Muscle of back (tissue), 11 donors: ENCODE results near the gene EPHA10. TPM values are rescaled to one million over a fixed set of nuclear protein-coding genes. Genes with fewer than 3 reads are reported as not detected.
"Not testable (repeated sequence)": the region's sequence is repeated elsewhere in the genome, so short reads cannot be mapped to it uniquely, and the experiment has no call there.

Experiments
- DNase-seq, 3 donors: peaks; one replicate each; pipeline versions ENCODE4 v3.0.0 to v3.0.0-alpha.2; 2013
- polyA plus RNA-seq, 10 donors: library from polyadenylated mRNA; unstranded; fragments of 120-200 nt; gene quantifications; one replicate each; pipeline ENCODE4 v1.2.1, GENCODE V29; 2013; ENCODE audit not compliant: insufficient read length in 10 of 10

EPHA10 gene
- polyA plus RNA-seq, 10 donors, result 0.04 to 0.26 (median 0.18) TPM; not detected in 5

DNA sequence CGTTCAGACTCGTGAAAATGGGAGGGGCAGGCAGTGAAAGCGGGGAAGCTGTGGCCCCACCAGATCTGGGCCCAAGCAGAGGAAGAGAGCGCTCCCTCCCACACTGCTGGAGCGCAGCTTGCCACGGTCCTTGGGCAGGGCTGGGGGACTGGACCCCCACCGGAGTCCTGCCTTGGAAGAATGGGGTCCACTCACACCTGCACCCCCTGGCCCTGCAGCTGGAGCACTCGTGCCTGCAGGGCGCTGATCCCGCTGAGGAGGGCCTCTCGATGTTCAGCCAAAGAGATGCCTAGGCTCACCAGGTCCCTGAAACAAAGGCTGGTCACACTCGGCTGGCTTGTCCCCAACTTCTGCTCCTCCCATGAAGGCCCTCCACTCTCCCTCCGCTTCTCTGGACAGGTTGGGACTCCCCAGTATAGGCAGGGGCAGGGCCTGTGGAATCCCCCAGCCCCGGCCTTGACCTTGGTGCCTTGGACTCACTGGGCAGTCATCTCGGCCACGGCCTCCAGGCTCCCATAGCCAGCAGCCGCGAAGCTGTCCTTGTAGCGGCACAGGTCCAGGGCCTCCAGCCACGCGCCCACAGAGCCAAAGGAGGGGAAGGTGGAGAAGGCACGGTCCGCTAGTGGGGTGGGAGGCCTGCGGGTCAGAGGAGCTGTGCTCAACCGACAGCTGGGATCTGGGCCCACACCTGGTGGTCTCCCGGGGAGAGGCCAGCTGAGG lies 46.6 kb downstream of the EPHA10 start:
- DNase-seq, result no peak

DNA sequence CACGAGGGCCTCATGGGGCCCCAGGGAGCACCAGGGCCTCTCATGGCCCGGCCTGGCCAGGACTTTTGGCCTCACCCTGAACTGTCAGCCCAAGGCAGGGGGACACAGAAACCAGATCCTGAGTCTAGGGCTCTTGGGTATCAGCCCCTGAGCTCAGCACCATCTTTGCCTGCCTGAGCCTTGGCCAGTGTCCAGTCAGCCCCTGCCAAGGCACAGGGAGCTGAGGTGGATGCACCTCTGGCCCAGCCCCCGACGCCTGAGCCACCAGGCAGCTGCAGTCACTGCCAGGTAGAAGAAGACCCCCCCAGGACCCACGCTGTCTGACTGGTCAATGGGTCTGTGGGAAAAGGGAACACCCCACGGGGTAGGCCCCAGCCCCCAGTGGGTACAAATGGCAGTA lies 47.3 kb downstream of the EPHA10 start:
- no peak for DNase-seq

DNA sequence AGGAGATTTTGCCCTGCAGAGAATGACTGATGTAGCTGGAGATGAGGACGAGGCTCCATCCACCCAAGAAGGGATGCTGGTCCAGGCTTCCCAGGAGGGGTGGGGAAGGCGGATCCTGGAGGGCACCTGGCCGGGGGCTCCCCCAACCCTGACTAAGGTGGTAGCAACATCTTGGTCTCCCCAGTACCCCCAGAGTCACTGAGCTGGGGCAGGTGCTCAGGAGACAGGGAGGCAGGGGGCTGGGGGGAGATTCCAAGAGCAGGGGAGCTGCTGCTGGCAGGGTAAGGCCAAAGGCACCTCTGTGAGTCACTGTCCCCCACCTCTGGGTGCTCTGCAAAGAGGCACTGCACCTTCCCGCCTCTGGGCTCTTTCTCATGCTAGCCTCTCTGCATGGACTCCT lies 48.6 kb downstream of the EPHA10 start:
- no peak for DNase-seq

DNA sequence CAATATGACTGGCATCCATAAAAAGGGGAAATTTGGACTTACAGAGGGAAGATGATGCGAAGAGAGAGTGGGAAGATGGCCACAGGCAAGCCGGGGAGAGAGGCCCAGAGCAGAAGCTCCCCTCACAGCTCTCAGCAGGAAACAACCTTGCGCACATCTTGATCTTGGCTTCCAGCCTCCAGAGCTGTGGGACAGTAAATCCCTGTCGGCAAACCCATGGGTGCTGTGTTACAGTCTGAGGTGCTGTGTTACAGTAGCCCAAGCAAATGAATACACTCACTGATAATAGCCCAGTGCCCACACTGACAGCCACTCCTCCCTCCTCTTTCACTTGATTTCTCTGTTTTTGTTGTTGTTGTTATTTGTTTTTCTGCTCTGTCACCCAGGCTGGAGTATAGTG lies 50.2 kb downstream of the EPHA10 start:
- DNase-seq, result no peak

DNA sequence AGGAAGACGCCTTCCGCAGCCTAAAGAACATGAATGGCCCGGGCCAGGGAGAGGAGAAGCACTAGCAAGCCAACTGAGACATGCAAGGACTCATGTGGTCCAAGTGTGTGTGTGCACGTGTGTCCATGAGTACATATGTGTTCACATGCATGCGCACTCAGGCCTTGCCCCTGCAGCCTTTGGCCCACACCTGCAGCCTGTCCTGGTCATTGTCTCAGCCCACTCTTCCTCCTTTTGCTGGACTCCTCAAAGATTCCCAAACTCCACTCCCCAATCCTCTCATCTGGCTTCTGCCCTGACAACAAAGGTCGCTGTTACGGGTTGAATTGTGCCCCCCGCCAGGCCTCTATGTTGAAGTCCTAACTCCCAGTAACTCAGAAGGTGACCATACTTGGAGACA lies 50.7 kb downstream of the EPHA10 start:
- no peak for DNase-seq

DNA sequence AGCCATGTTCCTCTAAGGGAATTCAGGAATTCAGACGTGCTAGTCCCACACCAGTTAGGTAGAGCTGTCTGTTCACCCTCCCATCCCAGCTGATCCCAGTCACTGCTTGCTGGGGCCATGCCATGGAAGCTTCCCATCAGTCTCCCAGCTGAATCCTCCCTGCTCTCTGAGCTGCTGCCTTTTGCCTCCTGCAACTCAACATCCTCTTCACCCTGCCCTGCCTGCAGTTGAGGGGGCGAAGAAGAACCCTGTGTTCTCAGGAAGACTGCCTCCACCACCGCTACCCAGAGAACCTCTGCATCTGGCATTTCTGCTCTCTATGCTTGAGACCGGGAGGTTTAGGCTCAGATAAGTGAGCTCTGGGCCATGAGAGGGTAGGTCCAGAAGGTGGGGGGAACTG lies 56.4 kb downstream of the EPHA10 start:
- DNase-seq, result no peak

DNA sequence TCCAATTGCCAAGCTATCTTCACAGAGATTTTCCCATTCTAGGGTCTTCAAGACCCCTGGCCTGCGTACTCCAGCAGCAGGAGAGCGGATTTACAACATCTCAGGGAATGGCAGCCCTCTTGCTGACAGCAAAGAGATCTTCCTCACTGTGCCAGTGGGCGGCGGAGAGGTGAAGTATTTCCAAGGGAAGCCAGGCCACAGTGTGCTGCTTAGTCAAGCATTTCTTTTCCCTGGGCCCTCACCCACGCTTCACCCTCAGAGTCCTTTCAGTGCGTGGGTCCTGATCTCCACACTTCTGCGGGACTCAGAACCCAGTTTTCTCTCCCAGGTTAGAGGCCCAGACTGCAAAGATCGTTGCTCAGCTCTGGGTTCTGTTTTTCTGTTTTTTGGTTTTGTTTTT lies 59.5 kb downstream of the EPHA10 start:
- DNase-seq, result no peak

DNA sequence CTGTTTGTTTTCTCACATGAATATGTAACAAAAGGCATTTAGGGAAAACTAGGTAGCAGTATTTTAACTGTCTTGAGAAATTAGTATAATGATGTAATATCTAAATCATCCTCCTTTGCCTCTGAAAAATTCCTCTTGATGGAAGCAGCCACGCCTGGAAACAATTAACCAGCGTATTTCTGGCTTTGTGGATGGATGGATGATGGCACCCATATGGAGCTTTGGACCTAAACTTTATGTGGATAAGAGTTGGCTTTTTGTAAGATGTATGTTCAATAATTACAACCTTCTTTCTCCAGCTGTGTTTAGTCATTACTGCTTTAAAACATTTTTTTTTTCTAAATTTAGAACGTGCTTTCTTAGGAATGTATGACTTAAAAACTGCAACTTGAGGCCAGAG lies 60.0 kb downstream of the EPHA10 start:
- DNase-seq, result peak in 1 of 3 donors; percentile 31

DNA sequence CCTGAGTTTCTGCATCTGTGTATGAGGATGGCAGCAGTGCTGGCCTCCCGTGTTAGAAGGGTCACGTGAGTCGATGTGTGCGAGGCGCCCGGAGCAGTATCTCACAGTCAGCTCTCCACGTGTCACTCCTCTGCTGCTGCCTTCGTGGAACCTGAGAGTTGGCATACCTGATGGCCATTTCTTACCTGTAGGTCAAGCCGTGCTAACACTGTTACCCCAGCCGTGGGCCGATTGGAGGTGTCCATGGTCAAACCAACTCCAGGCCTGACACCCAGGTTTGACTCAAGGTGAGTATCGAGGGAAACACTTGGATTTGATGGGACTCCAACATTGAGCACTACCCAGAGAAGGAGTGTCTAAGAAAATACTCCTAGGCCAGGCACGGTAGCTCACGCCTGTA lies 61.9 kb downstream of the EPHA10 start:
- DNase-seq, result no peak

DNA sequence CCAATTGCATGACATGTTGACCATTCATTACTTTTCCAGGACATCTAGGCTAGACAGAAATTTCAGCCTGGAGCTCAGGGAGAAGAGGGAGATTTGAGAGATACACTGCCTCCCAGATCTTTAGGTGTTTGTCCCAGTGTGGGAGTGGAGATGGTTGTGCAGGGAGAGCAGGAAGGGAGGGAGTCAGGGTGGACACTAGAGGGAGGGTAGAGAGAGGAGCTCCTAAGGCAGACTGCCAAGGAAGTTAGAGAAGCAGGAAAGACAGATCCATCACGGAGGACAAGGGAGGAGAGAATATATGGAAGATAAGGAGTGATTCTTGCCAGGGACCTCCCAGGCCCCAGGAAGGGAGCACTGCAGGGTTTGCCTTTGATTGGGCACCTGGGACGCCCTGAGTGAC lies 63.9 kb downstream of the EPHA10 start:
- DNase-seq, result no peak

DNA sequence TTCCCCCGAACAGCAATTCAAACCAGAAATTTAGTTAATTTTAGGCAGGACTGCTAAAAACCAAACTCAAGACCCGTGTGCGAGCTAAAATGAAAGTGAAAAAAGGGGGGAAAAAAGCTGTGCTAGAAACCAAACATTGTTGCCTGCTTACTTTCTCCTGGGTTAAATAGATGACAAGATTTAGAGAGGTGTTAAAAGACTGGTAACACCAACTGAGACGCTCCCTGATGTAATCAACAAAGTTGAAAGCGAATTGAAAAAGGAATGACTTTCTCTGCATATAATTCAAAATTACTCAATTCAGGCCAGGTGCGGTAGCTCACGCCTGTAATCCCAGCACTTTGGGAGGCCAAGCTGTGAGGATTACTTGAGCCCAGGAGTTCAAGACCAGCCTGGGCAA lies 65.8 kb downstream of the EPHA10 start:
- DNase-seq, result no peak

DNA sequence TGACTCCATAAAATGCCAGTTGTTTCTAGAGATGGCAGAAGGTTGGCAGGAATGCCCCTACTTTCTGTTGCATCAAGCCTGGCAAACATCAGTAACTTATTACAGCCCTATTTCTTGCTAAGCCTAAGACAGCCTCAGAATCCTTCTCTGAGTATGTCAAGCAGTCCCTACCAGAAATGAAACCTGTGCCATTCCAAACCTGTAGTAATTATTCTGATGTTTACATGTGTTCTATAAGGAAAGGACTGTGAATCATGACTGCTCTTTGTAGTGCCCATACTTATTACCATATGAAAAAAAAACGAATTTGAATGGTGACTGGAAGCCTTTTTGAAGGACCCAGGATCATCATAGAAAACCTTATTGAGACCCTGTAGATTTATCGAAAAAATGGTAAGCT lies 67.2 kb downstream of the EPHA10 start:
- DNase-seq, result no peak

DNA sequence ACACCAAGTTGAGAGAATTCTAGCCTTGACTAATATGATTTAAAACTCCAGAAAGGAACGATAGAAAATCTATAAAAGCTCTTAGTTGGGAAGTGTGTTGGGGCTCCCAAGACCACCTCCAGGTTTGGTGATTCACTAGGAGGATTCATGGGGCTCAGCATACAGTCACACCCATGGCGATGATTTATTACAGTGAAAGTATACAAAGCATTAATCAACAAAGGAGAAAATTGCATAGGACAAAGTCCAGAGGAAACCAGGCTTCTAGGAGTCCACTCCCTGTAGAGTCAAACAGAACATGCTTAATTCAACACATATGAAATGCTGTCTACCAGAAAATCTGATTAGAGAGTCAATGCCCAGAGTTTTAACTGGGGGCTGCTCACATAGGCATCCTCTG lies 67.8 kb downstream of the EPHA10 start:
- DNase-seq, result no peak

DNA sequence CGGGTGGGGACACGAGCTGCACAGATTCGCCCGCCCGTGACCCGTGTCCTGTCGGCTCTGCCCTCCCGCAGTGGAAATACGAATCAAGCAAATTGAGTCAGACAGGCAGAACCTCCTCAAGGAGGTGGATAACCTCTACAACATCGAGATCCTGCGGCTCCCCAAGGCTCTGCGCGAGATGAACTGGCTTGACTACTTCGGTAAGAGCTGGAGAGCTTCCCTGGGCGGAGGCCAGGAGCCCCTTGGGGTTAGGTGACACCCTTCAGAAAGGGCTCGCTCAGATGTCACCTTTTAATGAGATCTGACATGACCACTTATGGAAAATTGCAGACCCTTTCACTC lies 72.1 kb downstream of the EPHA10 start:
- no peak for DNase-seq

DNA sequence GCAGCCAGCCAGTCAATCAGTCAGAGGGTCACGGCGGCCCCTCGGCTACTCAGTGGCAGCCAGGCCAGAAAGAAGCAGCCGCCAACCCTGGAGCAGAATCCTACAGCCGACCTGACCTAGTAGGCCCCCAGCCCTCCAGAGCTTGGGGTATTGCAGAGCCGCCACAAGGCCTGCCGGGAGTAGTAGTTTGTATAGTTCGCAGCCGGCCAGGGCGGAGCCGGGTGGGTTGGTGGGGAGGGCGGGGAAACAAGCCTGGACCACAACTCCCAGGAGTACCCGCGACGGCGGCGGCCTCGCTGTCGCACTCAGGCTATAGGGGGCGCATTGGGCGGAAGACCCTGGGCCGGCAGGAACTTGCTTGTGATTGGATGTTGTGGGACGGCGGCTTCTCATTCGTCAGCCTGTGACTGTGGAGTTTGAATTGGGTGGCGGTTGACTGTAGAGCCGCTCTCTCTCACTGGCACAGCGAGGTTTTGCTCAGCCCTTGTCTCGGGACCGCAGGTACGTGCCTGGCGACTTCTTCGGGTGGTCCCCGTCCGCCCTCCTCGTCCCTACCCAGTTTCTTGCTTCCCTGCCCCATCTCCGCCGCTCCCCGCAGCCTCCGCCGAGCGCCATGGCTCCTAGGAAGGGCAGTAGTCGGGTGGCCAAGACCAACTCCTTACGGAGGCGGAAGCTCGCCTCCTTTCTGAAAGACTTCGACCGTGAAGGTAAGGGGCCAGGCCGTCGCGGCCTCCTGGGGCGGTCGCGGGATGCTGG lies 72.7 kb downstream of the EPHA10 start, which contains the start of gene CDCA8:
Gene CDCA8 (plus strand): TSS at position 439 of the 756 bp plus-strand sequence. CDS start 175 bp downstream, at position 614.
- peak; percentile 98 to 99 (median 99) for DNase-seq

DNA sequence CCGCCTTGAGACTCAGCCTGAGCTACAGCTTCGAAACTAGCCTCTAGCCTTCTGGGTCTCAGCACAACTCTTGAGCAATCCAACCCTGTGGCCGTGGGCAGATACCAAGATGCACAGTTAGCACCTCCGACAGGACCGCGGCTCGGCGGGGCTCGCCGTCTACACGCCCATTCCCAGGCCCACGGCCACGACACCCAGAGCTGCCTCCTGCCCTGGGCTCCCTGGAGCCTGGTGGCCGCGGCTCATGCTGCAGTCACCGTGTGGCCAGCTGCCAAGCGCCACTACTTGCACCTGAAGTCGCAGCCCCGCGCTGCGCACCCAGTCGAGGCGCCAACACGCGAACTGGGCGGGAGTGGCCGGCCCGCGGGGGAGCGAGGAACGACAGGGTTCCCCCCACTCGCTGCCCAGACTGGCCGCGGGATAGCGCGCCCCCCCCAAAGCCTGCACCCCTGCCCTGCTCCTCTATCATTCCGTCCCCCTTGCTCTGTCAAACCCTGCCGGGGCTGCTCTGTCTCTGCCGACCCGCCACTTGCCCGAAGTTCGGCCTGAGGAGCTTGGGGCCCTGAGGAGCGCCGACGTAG lies 73.3 kb downstream of the EPHA10 start:
- DNase-seq, result peak in 1 of 3 donors; percentile 74

DNA sequence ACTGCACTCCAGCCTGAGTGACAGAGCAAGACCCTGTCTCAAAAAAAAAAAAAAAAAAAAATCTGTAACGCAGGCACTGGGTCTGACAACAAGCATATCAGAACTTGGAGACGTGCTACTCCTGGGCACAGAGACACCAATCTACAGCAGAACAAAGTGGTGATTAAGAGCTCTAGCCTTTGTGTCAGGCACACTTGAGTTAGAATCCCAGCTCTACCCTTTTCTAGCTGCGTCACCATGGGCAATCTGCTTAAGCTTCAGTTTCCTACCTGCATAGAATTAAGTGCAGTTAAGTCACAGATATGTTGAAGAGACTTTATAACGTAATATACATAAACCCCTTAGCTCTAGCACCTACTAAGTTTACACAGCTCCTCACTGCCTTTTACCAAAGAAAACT lies 76.0 kb downstream of the EPHA10 start:
- no peak for DNase-seq

DNA sequence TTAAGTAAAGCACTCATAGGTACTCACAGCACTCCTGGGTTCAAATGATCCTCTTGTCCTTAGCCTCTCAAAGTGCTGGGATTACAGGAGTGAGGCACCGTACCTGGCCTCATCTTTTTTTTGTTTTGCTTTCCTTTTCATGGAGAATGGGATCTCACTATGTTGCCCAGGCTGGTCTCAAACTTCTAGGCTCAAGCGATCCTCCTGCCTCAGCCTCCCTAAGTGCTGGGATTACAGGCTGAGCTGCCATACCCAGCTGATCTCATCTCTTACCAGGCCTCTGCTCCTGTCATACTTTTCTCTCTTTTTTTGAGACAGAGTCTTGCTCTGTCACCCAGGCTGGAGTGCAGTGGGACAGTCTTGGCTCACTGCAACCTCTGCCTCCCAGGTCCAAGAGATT lies 77.2 kb downstream of the EPHA10 start:
- DNase-seq, result not testable (repeated sequence)

DNA sequence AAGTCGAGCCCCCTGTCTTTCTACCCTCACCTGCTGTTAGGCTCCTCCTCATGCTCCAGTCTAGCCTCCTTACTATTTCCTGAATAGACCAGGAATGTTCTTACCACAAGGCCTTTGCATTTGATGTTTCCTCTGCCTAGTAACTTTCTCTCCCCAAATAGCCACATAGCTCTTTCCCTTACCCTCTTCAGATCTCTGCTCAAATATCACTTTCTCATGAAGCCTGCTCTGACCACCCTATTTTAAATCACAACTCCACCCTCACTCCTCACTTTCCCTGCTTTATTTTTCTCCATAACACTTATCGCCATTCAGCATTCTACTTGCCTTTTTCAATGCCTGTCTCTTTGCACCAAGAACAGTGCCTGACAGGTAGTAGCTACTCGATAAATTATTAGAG lies 79.2 kb downstream of the EPHA10 start:
- no peak for DNase-seq

DNA sequence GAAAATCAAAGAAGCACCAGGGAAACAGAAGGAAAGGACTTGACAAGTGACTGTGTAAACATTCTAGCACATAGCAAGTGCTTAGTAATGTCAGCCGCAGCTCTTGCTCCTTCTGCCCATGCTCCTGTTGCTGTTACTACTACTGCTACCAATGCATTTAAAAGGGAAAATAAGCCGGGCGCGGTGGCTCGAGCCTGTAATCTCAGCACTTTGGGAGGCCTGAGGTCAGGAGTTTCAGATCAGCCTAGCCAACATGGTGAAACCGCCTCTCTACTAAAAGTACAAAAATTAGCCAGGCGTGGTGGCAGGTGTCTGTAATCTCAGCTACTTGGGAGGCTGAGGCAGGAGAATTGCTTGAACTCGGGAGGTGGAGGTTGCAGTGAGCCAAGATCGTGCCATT lies 80.7 kb downstream of the EPHA10 start:
- not testable (repeated sequence) for DNase-seq

DNA sequence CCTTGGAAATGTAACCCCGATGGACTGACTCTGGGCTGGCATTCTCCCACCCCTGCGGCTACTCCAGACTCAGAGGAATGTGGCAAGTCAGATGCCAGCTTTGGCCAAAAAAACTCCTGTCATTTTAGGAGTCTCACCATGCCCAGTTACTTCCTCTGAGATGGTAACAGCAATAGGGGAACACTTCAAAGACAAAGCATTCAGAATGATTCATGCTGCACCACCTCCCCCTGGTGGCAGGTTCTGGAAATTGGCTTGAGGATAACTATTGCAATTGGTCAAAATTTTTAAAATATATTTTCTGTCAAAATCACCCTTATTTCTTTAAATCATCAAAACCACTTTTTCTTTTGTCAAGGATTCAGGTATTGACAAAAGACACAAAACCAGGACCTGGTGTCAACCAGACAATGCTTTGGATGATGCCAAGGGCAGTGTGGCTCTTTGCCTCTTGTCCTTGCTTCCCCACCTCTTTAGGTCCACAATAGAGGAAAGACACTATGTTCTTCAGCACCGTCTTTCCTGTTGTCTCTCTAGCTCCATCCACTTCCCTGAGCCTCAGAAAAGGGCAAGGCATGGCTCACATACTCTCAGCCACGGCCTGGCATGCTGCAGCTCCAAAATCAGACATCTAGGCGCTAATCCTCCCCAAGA lies 82.5 kb downstream of the EPHA10 start:
- DNase-seq, result peak; percentile 51 to 79 (median 75)

DNA sequence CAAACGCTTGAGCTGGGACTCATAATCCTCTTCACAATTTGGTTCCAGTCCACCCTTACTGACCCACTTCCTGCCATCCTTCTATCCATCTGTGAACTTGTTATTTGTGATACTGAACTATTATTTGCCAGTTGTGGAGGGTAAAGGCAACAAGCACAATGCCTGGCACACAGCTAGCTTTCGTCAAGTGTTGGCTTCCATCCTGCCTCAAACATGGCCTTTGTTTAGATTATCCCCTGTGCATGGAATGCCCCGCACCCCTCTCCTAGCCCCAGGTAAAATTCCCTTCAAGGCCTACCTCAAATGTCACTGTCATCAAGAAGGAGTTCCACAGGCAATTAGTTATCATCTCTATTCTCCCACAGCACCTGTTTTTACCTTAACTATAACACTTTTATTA lies 84.0 kb downstream of the EPHA10 start:
- no peak for DNase-seq

DNA sequence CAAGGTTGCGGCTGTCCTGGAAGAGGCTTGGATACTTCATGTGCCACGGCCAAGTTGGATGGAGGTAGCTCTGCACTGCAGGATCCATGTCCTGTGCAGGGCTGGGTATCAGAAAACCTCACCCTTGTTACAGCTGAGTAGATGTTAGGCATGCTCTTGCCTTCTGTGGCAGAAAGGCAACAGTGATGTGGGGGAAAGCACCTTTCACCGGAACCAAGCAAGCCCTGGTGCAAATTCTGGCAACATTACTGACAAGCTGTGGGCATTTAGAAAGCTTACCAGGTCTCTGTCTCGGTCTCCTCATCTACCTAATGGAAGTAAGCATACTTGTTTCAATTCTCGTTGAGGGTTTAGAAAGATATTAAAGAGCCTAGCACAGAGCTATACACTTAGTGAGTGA lies 87.1 kb downstream of the EPHA10 start:
- DNase-seq, result no peak
